ENCODE data around the gene ACER1. TPM values are rescaled to one million over a fixed set of nuclear protein-coding genes. Genes with fewer than 3 reads are reported as not detected.

Gene ACER1
- total and polyA plus RNA-seq, 2 of the 13 experiments (the other 11 are each of a cell fraction or from before 2014, with no cell fraction given), result not detected

DNA sequence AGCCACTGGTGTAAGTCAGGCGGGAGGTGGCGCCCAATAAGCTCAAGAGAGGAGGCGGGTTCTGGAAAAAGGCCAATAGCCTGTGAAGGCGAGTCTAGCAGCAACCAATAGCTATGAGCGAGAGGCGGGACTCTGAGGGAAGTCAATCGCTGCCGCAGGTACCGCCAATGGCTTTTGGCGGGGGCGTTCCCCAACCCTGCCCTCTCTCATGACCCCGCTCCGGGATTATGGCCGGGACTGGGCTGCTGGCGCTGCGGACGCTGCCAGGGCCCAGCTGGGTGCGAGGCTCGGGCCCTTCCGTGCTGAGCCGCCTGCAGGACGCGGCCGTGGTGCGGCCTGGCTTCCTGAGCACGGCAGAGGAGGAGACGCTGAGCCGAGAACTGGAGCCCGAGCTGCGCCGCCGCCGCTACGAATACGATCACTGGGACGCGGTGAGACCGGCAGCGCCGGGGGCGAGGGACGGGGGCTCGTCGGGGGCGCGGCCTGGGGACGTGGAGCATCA, 39.2 kb upstream of the ACER1 start, which contains the start of gene ALKBH7 (continued):
- TF ChIP-seq ZBTB7A (CRISPR knock-in tag; IDR thresholded peaks at IDR 0.05), result peak; percentile 78
- TF ChIP-seq ZNF615 (CRISPR knock-in tag; IDR thresholded peaks at IDR 0.05; ENCODE audit: borderline replicate concordance), result no peak
- no peak for TF ChIP-seq BRCA1 (CRISPR knock-in tag; IDR thresholded peaks at IDR 0.05)
- TF ChIP-seq, protein P1, sequence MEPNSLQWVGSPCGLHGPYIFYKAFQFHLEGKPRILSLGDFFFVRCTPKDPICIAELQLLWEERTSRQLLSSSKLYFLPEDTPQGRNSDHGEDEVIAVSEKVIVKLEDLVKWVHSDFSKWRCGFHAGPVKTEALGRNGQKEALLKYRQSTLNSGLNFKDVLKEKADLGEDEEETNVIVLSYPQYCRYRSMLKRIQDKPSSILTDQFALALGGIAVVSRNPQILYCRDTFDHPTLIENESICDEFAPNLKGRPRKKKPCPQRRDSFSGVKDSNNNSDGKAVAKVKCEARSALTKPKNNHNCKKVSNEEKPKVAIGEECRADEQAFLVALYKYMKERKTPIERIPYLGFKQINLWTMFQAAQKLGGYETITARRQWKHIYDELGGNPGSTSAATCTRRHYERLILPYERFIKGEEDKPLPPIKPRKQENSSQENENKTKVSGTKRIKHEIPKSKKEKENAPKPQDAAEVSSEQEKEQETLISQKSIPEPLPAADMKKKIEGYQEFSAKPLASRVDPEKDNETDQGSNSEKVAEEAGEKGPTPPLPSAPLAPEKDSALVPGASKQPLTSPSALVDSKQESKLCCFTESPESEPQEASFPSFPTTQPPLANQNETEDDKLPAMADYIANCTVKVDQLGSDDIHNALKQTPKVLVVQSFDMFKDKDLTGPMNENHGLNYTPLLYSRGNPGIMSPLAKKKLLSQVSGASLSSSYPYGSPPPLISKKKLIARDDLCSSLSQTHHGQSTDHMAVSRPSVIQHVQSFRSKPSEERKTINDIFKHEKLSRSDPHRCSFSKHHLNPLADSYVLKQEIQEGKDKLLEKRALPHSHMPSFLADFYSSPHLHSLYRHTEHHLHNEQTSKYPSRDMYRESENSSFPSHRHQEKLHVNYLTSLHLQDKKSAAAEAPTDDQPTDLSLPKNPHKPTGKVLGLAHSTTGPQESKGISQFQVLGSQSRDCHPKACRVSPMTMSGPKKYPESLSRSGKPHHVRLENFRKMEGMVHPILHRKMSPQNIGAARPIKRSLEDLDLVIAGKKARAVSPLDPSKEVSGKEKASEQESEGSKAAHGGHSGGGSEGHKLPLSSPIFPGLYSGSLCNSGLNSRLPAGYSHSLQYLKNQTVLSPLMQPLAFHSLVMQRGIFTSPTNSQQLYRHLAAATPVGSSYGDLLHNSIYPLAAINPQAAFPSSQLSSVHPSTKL (CRISPR knock-in tag; IDR thresholded peaks at IDR 0.05), result no peak
- TF ChIP-seq ZSCAN12 (CRISPR knock-in tag; IDR thresholded peaks at IDR 0.05), result no peak
- TF ChIP-seq IRX3 (CRISPR knock-in tag; IDR thresholded peaks at IDR 0.05; ENCODE audit: borderline replicate concordance, low read depth), result peak; percentile 78; the same call in 1 of the 2 replicates
- no peak for TF ChIP-seq ZNF446 (CRISPR knock-in tag; IDR thresholded peaks at IDR 0.05)
- no peak for TF ChIP-seq RCOR2 (CRISPR knock-in tag; IDR thresholded peaks at IDR 0.05)
- TF ChIP-seq ZNF891 (CRISPR knock-in tag; IDR thresholded peaks at IDR 0.05), result no peak
- peak; percentile 62 to 63 for TF ChIP-seq POLR2A (IDR thresholded peaks at IDR 0.05; ENCODE audit: insufficient read depth in 1 of 2, low read depth in 2 of 2, low read length in 2 of 2)
- TF ChIP-seq SP5 (CRISPR knock-in tag; IDR thresholded peaks at IDR 0.05; ENCODE audit: borderline replicate concordance, low read depth), result peak; percentile 9; the same call in 1 of the 2 replicates
- TF ChIP-seq ZNF616 (CRISPR knock-in tag; IDR thresholded peaks at IDR 0.05; ENCODE audit: low read depth), result no peak
- 0 out of 2 replicates have a peak, but pooled peaks have one; percentile 60 for TF ChIP-seq ZNF33B (CRISPR knock-in tag; IDR thresholded peaks at IDR 0.05)
- TF ChIP-seq, protein P2, sequence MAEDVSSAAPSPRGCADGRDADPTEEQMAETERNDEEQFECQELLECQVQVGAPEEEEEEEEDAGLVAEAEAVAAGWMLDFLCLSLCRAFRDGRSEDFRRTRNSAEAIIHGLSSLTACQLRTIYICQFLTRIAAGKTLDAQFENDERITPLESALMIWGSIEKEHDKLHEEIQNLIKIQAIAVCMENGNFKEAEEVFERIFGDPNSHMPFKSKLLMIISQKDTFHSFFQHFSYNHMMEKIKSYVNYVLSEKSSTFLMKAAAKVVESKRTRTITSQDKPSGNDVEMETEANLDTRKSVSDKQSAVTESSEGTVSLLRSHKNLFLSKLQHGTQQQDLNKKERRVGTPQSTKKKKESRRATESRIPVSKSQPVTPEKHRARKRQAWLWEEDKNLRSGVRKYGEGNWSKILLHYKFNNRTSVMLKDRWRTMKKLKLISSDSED (CRISPR knock-in tag; IDR thresholded peaks at IDR 0.05), result peak; percentile 84
- peak; percentile 79 for TF ChIP-seq YY1 (IDR thresholded peaks at IDR 0.05; ENCODE audit: insufficient read depth, insufficient replicate concordance, low read depth, low read length)
- TF ChIP-seq ZNF543 (CRISPR knock-in tag; IDR thresholded peaks at IDR 0.05), result peak; percentile 52; the same call in 1 of the 2 replicates
- TF ChIP-seq, protein P3, sequence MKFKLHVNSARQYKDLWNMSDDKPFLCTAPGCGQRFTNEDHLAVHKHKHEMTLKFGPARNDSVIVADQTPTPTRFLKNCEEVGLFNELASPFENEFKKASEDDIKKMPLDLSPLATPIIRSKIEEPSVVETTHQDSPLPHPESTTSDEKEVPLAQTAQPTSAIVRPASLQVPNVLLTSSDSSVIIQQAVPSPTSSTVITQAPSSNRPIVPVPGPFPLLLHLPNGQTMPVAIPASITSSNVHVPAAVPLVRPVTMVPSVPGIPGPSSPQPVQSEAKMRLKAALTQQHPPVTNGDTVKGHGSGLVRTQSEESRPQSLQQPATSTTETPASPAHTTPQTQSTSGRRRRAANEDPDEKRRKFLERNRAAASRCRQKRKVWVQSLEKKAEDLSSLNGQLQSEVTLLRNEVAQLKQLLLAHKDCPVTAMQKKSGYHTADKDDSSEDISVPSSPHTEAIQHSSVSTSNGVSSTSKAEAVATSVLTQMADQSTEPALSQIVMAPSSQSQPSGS (CRISPR knock-in tag; IDR thresholded peaks at IDR 0.05), result no peak
- TF ChIP-seq, protein P4, sequence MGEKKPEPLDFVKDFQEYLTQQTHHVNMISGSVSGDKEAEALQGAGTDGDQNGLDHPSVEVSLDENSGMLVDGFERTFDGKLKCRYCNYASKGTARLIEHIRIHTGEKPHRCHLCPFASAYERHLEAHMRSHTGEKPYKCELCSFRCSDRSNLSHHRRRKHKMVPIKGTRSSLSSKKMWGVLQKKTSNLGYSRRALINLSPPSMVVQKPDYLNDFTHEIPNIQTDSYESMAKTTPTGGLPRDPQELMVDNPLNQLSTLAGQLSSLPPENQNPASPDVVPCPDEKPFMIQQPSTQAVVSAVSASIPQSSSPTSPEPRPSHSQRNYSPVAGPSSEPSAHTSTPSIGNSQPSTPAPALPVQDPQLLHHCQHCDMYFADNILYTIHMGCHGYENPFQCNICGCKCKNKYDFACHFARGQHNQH (CRISPR knock-in tag; IDR thresholded peaks at IDR 0.05), result peak; percentile 12; the same call in 1 of the 2 replicates
- no peak for TF ChIP-seq ZNF263 (CRISPR knock-in tag; IDR thresholded peaks at IDR 0.05)
- no peak for TF ChIP-seq GTF3A (CRISPR knock-in tag; conservative IDR thresholded peaks at IDR 0.05)
- TF ChIP-seq ZEB1 (IDR thresholded peaks at IDR 0.05; ENCODE audit: insufficient replicate concordance, low read depth), result no peak
- TF ChIP-seq ZMYM3 (CRISPR knock-in tag; IDR thresholded peaks at IDR 0.05), result no peak
- no peak for TF ChIP-seq TBL1XR1 (IDR thresholded peaks at IDR 0.05; ENCODE audit: borderline replicate concordance, low read length, partially characterized antibody)
- TF ChIP-seq BCL6 (CRISPR knock-in tag; IDR thresholded peaks at IDR 0.05), result no peak
